Ovary (tissue), 3 donors: Measurements from ENCODE around the gene PDCD6IP.

Experiments used
- CTCF ChIP-seq, 3 donors: fragments of 450-650 bp in 2 of 3; fragments of 200-600 bp in 1 of 3; IDR thresholded peaks; one replicate each; pipeline versions ENCODE4 v1.5.1 to v1.8.0; 2016 to 2022; ENCODE audit warnings: antibody characterized with exemption in 3 of 3, mild to moderate bottlenecking in 1 of 3
- EP300 ChIP-seq: sonication (generic); formaldehyde crosslinking; IDR thresholded peaks from one replicate; pipeline ENCODE4 v1.6.1; 2017; ENCODE audit warnings: antibody characterized with exemption
- POLR2A ChIP-seq: fragments of 450-650 bp; IDR thresholded peaks from one replicate; pipeline ENCODE4 v1.6.1; 2017; ENCODE audit warnings: antibody characterized with exemption, mild to moderate bottlenecking, moderate library complexity
- donor health status: DM: no; HTN: no; CAD: no.

- TF ChIP-seq CTCF (IDR thresholded peaks at IDR 0.05) = no peak
- TF ChIP-seq EP300 = no peak
- TF ChIP-seq POLR2A = no peak
These were observed 28.3 kb downstream of the PDCD6IP start for GRCh38 chr3:33826688-33827087.
